ENCODE data around the gene CCDC182. TPM values are rescaled to one million over a fixed set of nuclear protein-coding genes. Genes with fewer than 3 reads are reported as not detected.

Gene CCDC182
- total and polyA plus RNA-seq, 2 of the 13 experiments (the other 11 are each of a cell fraction or from before 2014, with no cell fraction given), result not detected

DNA sequence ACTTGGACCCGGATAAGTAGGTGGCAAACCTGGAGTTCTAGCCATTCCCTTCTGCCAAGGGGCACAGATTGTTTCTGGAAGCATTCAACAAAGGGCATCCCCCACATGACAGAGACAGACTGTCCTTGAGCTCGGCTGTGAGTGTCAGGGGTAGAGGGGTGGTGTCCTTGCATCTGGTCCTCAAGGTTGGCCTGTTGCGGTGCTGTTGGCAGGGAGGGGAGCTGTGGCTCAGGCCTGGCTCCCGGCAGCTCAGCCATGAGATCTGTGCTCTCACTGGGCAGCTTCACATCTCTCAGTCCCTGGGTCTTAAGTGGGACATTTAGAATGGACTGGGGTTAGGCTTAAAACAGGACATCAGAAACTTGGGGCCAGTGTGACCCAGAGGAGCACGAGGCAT lies 20.4 kb downstream of the CCDC182 start:
- 68% methylated on average over 4 of the region's 5 CpGs for WGBS (ENCODE audit: low lambda C conversion rate)
- FAIRE-seq (no peak), DNase-seq (ENCODE audit: low spot score) (no peak), ATAC-seq (no peak)
- no TSS peak for BruUV-seq (replicated peaks)
- H3K9me3 ChIP-seq (ENCODE audit: low read length), result no peaks in the 10 kb centered on the region
- H3K4me1 ChIP-seq (ENCODE audit: insufficient read depth, low read length), result no peaks in the 10 kb centered on the region
- intact Hi-C loops (cut with micrococcal nuclease; ENCODE audit: unreplicated experiment), result no loop called here
- in situ Hi-C loops (cut with HindIII; ENCODE audit: extremely low pct_ligation_motif_present, low pct_unique_long_range_greater_than_20kb), result no loop called here
- H3K9ac ChIP-seq (ENCODE audit: insufficient read depth, low read depth, low read length), result no peak overlapping the region
- TF ChIP-seq POLR2A (IDR thresholded peaks at IDR 0.05; ENCODE audit: insufficient read depth in 1 of 2, low read depth in 2 of 2, low read length in 2 of 2), result no peak
- 0 out of 2 replicates have a peak, but pooled peaks have one; percentile 6 for TF ChIP-seq MAZ (IDR thresholded peaks at IDR 0.05; ENCODE audit: borderline replicate concordance, low read depth, low read length)
- no peak for TF ChIP-seq MAZ (CRISPR knock-in tag; IDR thresholded peaks at IDR 0.05; ENCODE audit: low read depth)
- 0 out of 2 replicates have a peak, but pooled peaks have one; percentile 23 for TF ChIP-seq ZNF737 (CRISPR knock-in tag; IDR thresholded peaks at IDR 0.05; ENCODE audit: borderline replicate concordance)
- no peak overlapping the region for H2AFZ ChIP-seq (ENCODE audit: low read length)
- ChIA-PET CTCF (ENCODE audit: low intra/inter-chr PET ratio, low total read pairs) (no interaction called here), POLR2A (no interaction called here)
- no peak overlapping the region for H3K27ac ChIP-seq (ENCODE audit: extremely low read length, insufficient read depth, low read length)
- no peak overlapping the region for H3K4me3 ChIP-seq (replicated peaks in 1 of 3; ENCODE audit: insufficient read depth in 1 of 3, low read depth in 2 of 3, low read length in 3 of 3)
- peaks cover 4 to 74% of the 10 kb centered on the region in 2 experiments; a peak in 4 of 5 replicates for H3K27me3 ChIP-seq (ENCODE audit: control insufficient read depth in 1 of 2, insufficient read depth in 2 of 2, low read length in 2 of 2)
- no peaks in the 10 kb centered on the region for H3K79me2 ChIP-seq (ENCODE audit: insufficient read depth, low read length)
- no peaks in the 10 kb centered on the region for H4K20me1 ChIP-seq (ENCODE audit: insufficient read depth, low read length)
- H3K36me3 ChIP-seq (replicated peaks in 1 of 2; ENCODE audit: control insufficient read depth in 1 of 2, insufficient read depth in 2 of 2, low read length in 2 of 2), result no peaks in the 10 kb centered on the region
- H3K4me2 ChIP-seq (ENCODE audit: low read depth, low read length), result no peak overlapping the region

DNA sequence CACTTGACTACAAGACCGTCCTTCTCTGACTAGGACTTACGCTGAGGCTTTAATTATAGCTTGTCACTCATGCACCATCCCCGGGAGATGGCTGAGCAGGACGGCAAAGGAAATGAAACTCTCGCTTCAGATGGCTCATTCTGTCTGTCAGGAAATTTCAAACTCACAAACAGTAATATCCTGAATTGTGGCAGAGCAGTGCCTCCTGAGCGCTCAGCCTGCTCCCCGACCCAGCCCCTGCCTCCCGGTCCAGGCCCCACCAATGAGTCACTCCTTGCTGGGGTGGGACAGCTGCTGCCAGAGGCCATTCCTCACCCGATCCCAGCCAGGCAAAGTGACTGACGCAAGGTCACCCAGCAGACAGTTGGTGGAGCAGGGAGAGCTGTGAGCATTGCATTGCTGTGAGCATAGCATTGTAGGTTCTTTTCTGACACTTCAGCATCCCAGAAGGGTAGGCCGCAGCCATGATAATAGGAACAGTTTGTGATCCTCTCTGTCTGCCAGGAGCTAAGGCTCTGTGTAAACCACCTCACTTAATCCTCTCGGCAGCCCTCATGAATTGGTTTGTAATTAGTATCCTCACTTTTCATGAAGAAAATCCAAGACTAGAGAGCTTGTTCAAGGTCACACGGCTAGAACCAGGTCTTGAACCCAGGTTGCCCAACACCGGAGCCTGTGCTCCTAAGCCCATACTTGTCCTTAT lies 20.9 kb downstream of the CCDC182 start:
- Histone ChIP-seq H3K4me2 (ENCODE audit: low read depth, low read length) (peak overlapping the region; percentile 40), H3K9ac (ENCODE audit: insufficient read depth, low read depth, low read length) (no peak overlapping the region), H2AFZ (ENCODE audit: low read length) (no peak overlapping the region), H3K79me2 (ENCODE audit: insufficient read depth, low read length) (no peaks in the 10 kb centered on the region), H3K9me3 (ENCODE audit: low read length) (no peaks in the 10 kb centered on the region), H3K27ac (ENCODE audit: extremely low read length, insufficient read depth, low read length) (no peak overlapping the region), H4K20me1 (ENCODE audit: insufficient read depth, low read length) (no peaks in the 10 kb centered on the region), H3K27me3 (ENCODE audit: control insufficient read depth in 1 of 2, insufficient read depth in 2 of 2, low read length in 2 of 2) (peaks cover 4 to 76% of the 10 kb centered on the region in 2 experiments; a peak in 4 of 5 replicates), H3K4me3 (replicated peaks in 1 of 3; ENCODE audit: insufficient read depth in 1 of 3, low read depth in 2 of 3, low read length in 3 of 3) (no peak overlapping the region), H3K4me1 (ENCODE audit: insufficient read depth, low read length) (no peaks in the 10 kb centered on the region), H3K36me3 (replicated peaks in 1 of 2; ENCODE audit: control insufficient read depth in 1 of 2, insufficient read depth in 2 of 2, low read length in 2 of 2) (no peaks in the 10 kb centered on the region)
- ChIA-PET POLR2A (no interaction called here), CTCF (ENCODE audit: low intra/inter-chr PET ratio, low total read pairs) (no interaction called here)
- no peak for FAIRE-seq
- no peak for DNase-seq (ENCODE audit: low spot score)
- in situ Hi-C loops (cut with HindIII; ENCODE audit: extremely low pct_ligation_motif_present, low pct_unique_long_range_greater_than_20kb) (no loop called here), intact Hi-C loops (cut with micrococcal nuclease; ENCODE audit: unreplicated experiment) (no loop called here)
- BruUV-seq (replicated peaks), result no TSS peak
- 45% methylated on average over 12 of the region's 14 CpGs for WGBS (ENCODE audit: low lambda C conversion rate)
- peak; percentile 58 for ATAC-seq
- TF ChIP-seq FLYWCH1 (CRISPR knock-in tag; IDR thresholded peaks at IDR 0.05) (no peak), RXRA (CRISPR knock-in tag; IDR thresholded peaks at IDR 0.05) (0 out of 2 replicates have a peak, but pooled peaks have one; percentile 15), MAZ (IDR thresholded peaks at IDR 0.05; ENCODE audit: borderline replicate concordance, low read depth, low read length) (0 out of 2 replicates have a peak, but pooled peaks have one; percentile 2), MAZ (CRISPR knock-in tag; IDR thresholded peaks at IDR 0.05; ENCODE audit: low read depth) (no peak), ZNF816 (CRISPR knock-in tag; IDR thresholded peaks at IDR 0.05; ENCODE audit: borderline replicate concordance) (no peak)
- TF ChIP-seq, protein P1, sequence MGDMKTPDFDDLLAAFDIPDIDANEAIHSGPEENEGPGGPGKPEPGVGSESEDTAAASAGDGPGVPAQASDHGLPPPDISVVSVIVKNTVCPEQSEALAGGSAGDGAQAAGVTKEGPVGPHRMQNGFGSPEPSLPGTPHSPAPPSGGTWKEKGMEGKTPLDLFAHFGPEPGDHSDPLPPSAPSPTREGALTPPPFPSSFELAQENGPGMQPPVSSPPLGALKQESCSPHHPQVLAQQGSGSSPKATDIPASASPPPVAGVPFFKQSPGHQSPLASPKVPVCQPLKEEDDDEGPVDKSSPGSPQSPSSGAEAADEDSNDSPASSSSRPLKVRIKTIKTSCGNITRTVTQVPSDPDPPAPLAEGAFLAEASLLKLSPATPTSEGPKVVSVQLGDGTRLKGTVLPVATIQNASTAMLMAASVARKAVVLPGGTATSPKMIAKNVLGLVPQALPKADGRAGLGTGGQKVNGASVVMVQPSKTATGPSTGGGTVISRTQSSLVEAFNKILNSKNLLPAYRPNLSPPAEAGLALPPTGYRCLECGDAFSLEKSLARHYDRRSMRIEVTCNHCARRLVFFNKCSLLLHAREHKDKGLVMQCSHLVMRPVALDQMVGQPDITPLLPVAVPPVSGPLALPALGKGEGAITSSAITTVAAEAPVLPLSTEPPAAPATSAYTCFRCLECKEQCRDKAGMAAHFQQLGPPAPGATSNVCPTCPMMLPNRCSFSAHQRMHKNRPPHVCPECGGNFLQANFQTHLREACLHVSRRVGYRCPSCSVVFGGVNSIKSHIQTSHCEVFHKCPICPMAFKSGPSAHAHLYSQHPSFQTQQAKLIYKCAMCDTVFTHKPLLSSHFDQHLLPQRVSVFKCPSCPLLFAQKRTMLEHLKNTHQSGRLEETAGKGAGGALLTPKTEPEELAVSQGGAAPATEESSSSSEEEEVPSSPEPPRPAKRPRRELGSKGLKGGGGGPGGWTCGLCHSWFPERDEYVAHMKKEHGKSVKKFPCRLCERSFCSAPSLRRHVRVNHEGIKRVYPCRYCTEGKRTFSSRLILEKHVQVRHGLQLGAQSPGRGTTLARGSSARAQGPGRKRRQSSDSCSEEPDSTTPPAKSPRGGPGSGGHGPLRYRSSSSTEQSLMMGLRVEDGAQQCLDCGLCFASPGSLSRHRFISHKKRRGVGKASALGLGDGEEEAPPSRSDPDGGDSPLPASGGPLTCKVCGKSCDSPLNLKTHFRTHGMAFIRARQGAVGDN (CRISPR knock-in tag; IDR thresholded peaks at IDR 0.05), result 0 out of 2 replicates have a peak, but pooled peaks have one; percentile 13
- TF ChIP-seq, protein P2, sequence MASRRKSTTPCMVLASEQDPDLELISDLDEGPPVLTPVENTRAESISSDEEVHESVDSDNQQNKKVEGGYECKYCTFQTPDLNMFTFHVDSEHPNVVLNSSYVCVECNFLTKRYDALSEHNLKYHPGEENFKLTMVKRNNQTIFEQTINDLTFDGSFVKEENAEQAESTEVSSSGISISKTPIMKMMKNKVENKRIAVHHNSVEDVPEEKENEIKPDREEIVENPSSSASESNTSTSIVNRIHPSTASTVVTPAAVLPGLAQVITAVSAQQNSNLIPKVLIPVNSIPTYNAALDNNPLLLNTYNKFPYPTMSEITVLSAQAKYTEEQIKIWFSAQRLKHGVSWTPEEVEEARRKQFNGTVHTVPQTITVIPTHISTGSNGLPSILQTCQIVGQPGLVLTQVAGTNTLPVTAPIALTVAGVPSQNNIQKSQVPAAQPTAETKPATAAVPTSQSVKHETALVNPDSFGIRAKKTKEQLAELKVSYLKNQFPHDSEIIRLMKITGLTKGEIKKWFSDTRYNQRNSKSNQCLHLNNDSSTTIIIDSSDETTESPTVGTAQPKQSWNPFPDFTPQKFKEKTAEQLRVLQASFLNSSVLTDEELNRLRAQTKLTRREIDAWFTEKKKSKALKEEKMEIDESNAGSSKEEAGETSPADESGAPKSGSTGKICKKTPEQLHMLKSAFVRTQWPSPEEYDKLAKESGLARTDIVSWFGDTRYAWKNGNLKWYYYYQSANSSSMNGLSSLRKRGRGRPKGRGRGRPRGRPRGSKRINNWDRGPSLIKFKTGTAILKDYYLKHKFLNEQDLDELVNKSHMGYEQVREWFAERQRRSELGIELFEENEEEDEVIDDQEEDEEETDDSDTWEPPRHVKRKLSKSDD (CRISPR knock-in tag; IDR thresholded peaks at IDR 0.05; ENCODE audit: low read depth), result no peak

All from HepG2 (cell line).